ENCODE data around the gene TNS4. TPM values are rescaled to one million over a fixed set of nuclear protein-coding genes. Genes with fewer than 3 reads are reported as not detected.
A peak's percentile ranks its signal among the peaks of the same experiment; 100 is the strongest.

TNS4 gene
- total RNA-seq, 1 experiment from 2014 or later = 36.6 TPM

- no TSS peak for BruUV-seq (replicated peaks)
- intact Hi-C loops (cut with micrococcal nuclease) = no loop called here
- no peak overlapping the region; the same call in 1 of the 2 replicates for H3K27ac ChIP-seq (ENCODE audit: low read depth, low read length)
- H3K36me3 ChIP-seq (ENCODE audit: control insufficient read depth in 1 of 2, insufficient read depth in 2 of 2, low read length in 2 of 2) = no peaks in the 10 kb centered on the region
- H3K9me3 ChIP-seq (ENCODE audit: control insufficient read depth in 1 of 2, insufficient read depth in 1 of 2, low read depth in 1 of 2, low read length in 2 of 2) = no peaks in the 10 kb centered on the region
- no peaks in the 10 kb centered on the region for H3K9me2 ChIP-seq (ENCODE audit: insufficient read depth)
- ChIA-PET RAD21 (ENCODE audit: low non-redundant PET in 1 of 2, low total read pairs in 2 of 2, uncharacterized antibody in 2 of 2, unreplicated experiment in 2 of 2) (no interaction called here), POLR2A (no interaction called here), CTCF (interaction anchor here (0.6 to 5.2 kb wide), 3 partner anchors 16 to 1127 kb away, joined by 3 to 22 read pairs (median 4); no protein-coding TSS in a partner anchor)
- DNase-seq (ENCODE audit: low read depth, low spot score) (no peak), ATAC-seq (no peak)
- H3K27me3 ChIP-seq (ENCODE audit: insufficient read depth, low read length) = no peaks in the 10 kb centered on the region
- no peak overlapping the region for H3K9ac ChIP-seq (ENCODE audit: low read length)
- no peaks in the 10 kb centered on the region for H4K20me1 ChIP-seq (ENCODE audit: insufficient read depth)
- TF ChIP-seq ELF1 (IDR thresholded peaks at IDR 0.05; ENCODE audit: borderline replicate concordance, low read depth) (no peak), EZH2 (IDR thresholded peaks at IDR 0.05) (no peak), YY1 (IDR thresholded peaks at IDR 0.05; ENCODE audit: extremely low read depth, insufficient replicate concordance, low read depth, low read length) (no peak), EZH2phosphoT487 (IDR thresholded peaks at IDR 0.05; ENCODE audit: borderline replicate concordance) (no peak), POLR2AphosphoS5 (IDR thresholded peaks at IDR 0.05; ENCODE audit: low read depth, low read length) (no peak), POLR2A (IDR thresholded peaks at IDR 0.05; ENCODE audit: borderline replicate concordance, extremely low read depth, insufficient read depth, insufficient read length) (no peak), CBX3 (IDR thresholded peaks at IDR 0.05; ENCODE audit: low read depth) (no peak), MAX (IDR thresholded peaks at IDR 0.05) (no peak), CTCF (IDR thresholded peaks at IDR 0.05 in 2 of 3, conservative IDR thresholded peaks at IDR 0.05 in 1 of 3; ENCODE audit: borderline replicate concordance in 1 of 3, insufficient read depth in 1 of 3, low read depth in 2 of 3, low read length in 2 of 3) (no peak), RAD21 (IDR thresholded peaks at IDR 0.05; ENCODE audit: low read depth) (no peak), SIN3A (IDR thresholded peaks at IDR 0.05; ENCODE audit: low read depth) (no peak), JUND (IDR thresholded peaks at IDR 0.05) (no peak), SP1 (IDR thresholded peaks at IDR 0.05; ENCODE audit: low read depth) (no peak), FOSL1 (IDR thresholded peaks at IDR 0.05; ENCODE audit: low read depth) (no peak), TCF7L2 (IDR thresholded peaks at IDR 0.05; ENCODE audit: borderline replicate concordance, extremely low read depth, insufficient read depth, insufficient read length) (no peak), ZFX (IDR thresholded peaks at IDR 0.05) (no peak), SRF (IDR thresholded peaks at IDR 0.05; ENCODE audit: low read depth) (no peak)
- TF ChIP-seq, protein P1, sequence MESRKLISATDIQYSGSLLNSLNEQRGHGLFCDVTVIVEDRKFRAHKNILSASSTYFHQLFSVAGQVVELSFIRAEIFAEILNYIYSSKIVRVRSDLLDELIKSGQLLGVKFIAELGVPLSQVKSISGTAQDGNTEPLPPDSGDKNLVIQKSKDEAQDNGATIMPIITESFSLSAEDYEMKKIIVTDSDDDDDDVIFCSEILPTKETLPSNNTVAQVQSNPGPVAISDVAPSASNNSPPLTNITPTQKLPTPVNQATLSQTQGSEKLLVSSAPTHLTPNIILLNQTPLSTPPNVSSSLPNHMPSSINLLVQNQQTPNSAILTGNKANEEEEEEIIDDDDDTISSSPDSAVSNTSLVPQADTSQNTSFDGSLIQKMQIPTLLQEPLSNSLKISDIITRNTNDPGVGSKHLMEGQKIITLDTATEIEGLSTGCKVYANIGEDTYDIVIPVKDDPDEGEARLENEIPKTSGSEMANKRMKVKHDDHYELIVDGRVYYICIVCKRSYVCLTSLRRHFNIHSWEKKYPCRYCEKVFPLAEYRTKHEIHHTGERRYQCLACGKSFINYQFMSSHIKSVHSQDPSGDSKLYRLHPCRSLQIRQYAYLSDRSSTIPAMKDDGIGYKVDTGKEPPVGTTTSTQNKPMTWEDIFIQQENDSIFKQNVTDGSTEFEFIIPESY (IDR thresholded peaks at IDR 0.05; ENCODE audit: extremely low read depth, insufficient replicate concordance, low read length) = no peak
- TF ChIP-seq, protein P2, sequence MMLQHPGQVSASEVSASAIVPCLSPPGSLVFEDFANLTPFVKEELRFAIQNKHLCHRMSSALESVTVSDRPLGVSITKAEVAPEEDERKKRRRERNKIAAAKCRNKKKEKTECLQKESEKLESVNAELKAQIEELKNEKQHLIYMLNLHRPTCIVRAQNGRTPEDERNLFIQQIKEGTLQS (IDR thresholded peaks at IDR 0.05) = no peak
- TF ChIP-seq, protein P3, sequence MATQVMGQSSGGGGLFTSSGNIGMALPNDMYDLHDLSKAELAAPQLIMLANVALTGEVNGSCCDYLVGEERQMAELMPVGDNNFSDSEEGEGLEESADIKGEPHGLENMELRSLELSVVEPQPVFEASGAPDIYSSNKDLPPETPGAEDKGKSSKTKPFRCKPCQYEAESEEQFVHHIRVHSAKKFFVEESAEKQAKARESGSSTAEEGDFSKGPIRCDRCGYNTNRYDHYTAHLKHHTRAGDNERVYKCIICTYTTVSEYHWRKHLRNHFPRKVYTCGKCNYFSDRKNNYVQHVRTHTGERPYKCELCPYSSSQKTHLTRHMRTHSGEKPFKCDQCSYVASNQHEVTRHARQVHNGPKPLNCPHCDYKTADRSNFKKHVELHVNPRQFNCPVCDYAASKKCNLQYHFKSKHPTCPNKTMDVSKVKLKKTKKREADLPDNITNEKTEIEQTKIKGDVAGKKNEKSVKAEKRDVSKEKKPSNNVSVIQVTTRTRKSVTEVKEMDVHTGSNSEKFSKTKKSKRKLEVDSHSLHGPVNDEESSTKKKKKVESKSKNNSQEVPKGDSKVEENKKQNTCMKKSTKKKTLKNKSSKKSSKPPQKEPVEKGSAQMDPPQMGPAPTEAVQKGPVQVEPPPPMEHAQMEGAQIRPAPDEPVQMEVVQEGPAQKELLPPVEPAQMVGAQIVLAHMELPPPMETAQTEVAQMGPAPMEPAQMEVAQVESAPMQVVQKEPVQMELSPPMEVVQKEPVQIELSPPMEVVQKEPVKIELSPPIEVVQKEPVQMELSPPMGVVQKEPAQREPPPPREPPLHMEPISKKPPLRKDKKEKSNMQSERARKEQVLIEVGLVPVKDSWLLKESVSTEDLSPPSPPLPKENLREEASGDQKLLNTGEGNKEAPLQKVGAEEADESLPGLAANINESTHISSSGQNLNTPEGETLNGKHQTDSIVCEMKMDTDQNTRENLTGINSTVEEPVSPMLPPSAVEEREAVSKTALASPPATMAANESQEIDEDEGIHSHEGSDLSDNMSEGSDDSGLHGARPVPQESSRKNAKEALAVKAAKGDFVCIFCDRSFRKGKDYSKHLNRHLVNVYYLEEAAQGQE (IDR thresholded peaks at IDR 0.05; ENCODE audit: low read depth) = no peak
- peak overlapping the region; percentile 2; the same call in 1 of the 2 replicates for H3K4me2 ChIP-seq (ENCODE audit: low read length)
- H2AFZ ChIP-seq (ENCODE audit: low read depth, low read length, poor library complexity, severe bottlenecking) = no peak overlapping the region
- no peaks in the 10 kb centered on the region for H3K79me2 ChIP-seq (ENCODE audit: insufficient read depth, low read length)
- no peak overlapping the region for H3K4me3 ChIP-seq (replicated peaks in 1 of 2; ENCODE audit: low read depth in 1 of 2, low read length in 2 of 2)
- peaks cover 29 to 36% of the 10 kb centered on the region in 2 experiments for H3K4me1 ChIP-seq (ENCODE audit: control insufficient read depth in 1 of 2, insufficient read depth in 2 of 2, low read length in 2 of 2)
Observed at GRCh38 chr17:40538936-40539705, 37.7 kb upstream of the TNS4 start.
